IMR-90 (cell line): ENCODE data around the gene TMEM179. TPM values are rescaled to one million over a fixed set of nuclear protein-coding genes. Genes with fewer than 3 reads are reported as not detected.

Experiments
- ATAC-seq: fragments of 200-7000 bp; cut with Tn5 transposase; 2 replicates; pipeline ENCODE4 v1.9.1; 2020; ENCODE audit warnings: low read depth, mild to moderate bottlenecking, moderate library complexity
- BruUV-seq: library from RNA; stranded (reverse); fragments of 400-500 nt; replicated peaks from 2 replicates; lab custom pipeline; 2021; lab: Mats Ljungman, UMichigan
- CTCF ChIA-PET: fragments of 300-600 bp; formaldehyde crosslinking; extraction: SDS; loops from one replicate; lab custom pipeline; 2021; ENCODE audit warnings: antibody characterized with exemption; lab: Yijun Ruan, JAX
- POLR2A ChIA-PET: fragments of 300-600 bp; sonication (Branson Sonifier 250); formaldehyde crosslinking; loops from one replicate; lab custom pipeline; 2022; ENCODE audit warnings: antibody characterized with exemption; ENCODE audit not compliant: unreplicated experiment; lab: Charles Lee
- DNase-seq: peaks from one replicate; pipeline ENCODE4 v3.0.0; 2013
- H2AFZ ChIP-seq: replicated peaks from 2 replicates; pipeline ENCODE3; 2013; ENCODE audit warnings: low read length, mild to moderate bottlenecking; ENCODE audit not compliant: poor library complexity
- H2AK5ac ChIP-seq: 2 replicates; pipeline ENCODE4 v1.6.1; 2013; ENCODE audit warnings: low read depth, low read length, inconsistent platforms
- H2AK9ac ChIP-seq: replicated peaks from 2 replicates; pipeline ENCODE3; 2013; ENCODE audit warnings: mild to moderate bottlenecking, low read depth, low read length, moderate library complexity; ENCODE audit not compliant: poor library complexity
- H2BK120ac ChIP-seq: 2 replicates; pipeline ENCODE4 v1.6.1; 2013; ENCODE audit warnings: low read depth, low read length, inconsistent platforms
- H2BK15ac ChIP-seq: 3 replicates; pipeline ENCODE4 v1.6.1; 2013; ENCODE audit warnings: low read depth, low read length, inconsistent platforms
- H2BK20ac ChIP-seq: 2 replicates; pipeline ENCODE4 v1.6.1; 2013; ENCODE audit warnings: low read depth, mild to moderate bottlenecking, inconsistent platforms, low read length, moderate library complexity
- H2BK5ac ChIP-seq: 2 replicates; pipeline ENCODE4 v1.6.1; 2013; ENCODE audit warnings: mild to moderate bottlenecking, low read depth, low read length, inconsistent platforms; ENCODE audit not compliant: poor library complexity, severe bottlenecking
- H3K14ac ChIP-seq: replicated peaks from 2 replicates; pipeline ENCODE4 v1.6.1; 2013; ENCODE audit warnings: low read depth, low read length, inconsistent platforms
- H3K18ac ChIP-seq: 2 replicates; pipeline ENCODE4 v1.6.1; 2013; ENCODE audit warnings: low read depth, low read length, control low read depth
- H3K23ac ChIP-seq: 2 replicates; pipeline ENCODE4 v1.6.1; 2013; ENCODE audit warnings: low read depth, low read length, inconsistent platforms
- H3K27ac ChIP-seq: 2 replicates; pipeline ENCODE4 v1.5.1; 2013; ENCODE audit warnings: mild to moderate bottlenecking, control low read depth, low read length; ENCODE audit not compliant: insufficient read depth
- H3K27me3 ChIP-seq: 2 replicates; pipeline ENCODE4 v1.6.1; 2013; ENCODE audit warnings: low read length; ENCODE audit not compliant: control insufficient read depth, insufficient read depth
- H3K36me3 ChIP-seq: 2 replicates; pipeline ENCODE4 v1.6.1; 2013; ENCODE audit warnings: low read length, mixed read lengths; ENCODE audit not compliant: control insufficient read depth, insufficient read depth
- H3K4ac ChIP-seq: 2 replicates; pipeline ENCODE4 v1.6.1; 2013; ENCODE audit warnings: low read depth, low read length, inconsistent platforms
- H3K4me1 ChIP-seq: 2 replicates; pipeline ENCODE4 v1.6.1; 2013; ENCODE audit warnings: low read length, mixed read lengths; ENCODE audit not compliant: control insufficient read depth, insufficient read depth
- H3K4me2 ChIP-seq: 2 replicates; pipeline ENCODE4 v1.6.1; 2013; ENCODE audit warnings: low read depth, mild to moderate bottlenecking, control low read depth, low read length, moderate library complexity
- H3K4me3 ChIP-seq: 2 replicates; pipeline ENCODE4 v1.5.1; 2013; ENCODE audit warnings: low read depth, mild to moderate bottlenecking, control low read depth, low read length, moderate library complexity; ENCODE audit not compliant: insufficient read depth
- H3K56ac ChIP-seq: 2 replicates; pipeline ENCODE4 v1.6.1; 2013; ENCODE audit warnings: low read length, inconsistent platforms; ENCODE audit not compliant: insufficient read depth; ENCODE audit errors: extremely low read depth
- H3K79me1 ChIP-seq, 2 experiments: 2 replicates each; pipeline ENCODE4 v1.6.1; 2013; ENCODE audit warnings: low read length in 2 of 2, inconsistent platforms in 1 of 2, low read depth in 1 of 2
- H3K9ac ChIP-seq: 2 replicates; pipeline ENCODE4 v1.6.1; 2013; ENCODE audit warnings: low read depth, low read length, control low read depth
- H3K9me1 ChIP-seq: 2 replicates; pipeline ENCODE4 v1.6.1; 2013; ENCODE audit warnings: low read length, inconsistent platforms; ENCODE audit not compliant: insufficient read depth
- H3K9me3 ChIP-seq: 2 replicates; pipeline ENCODE4 v1.6.1; 2013; ENCODE audit warnings: low read length; ENCODE audit not compliant: control insufficient read depth, insufficient read depth
- H4K20me1 ChIP-seq: 2 replicates; pipeline ENCODE4 v1.6.1; 2013; ENCODE audit warnings: low read length, inconsistent platforms; ENCODE audit not compliant: insufficient read depth
- H4K5ac ChIP-seq: 2 replicates; pipeline ENCODE4 v1.6.1; 2013; ENCODE audit warnings: mild to moderate bottlenecking, low read depth, low read length, control low read depth
- H4K8ac ChIP-seq, 2 experiments: 2 replicates each; pipeline ENCODE4 v1.6.1; 2013; ENCODE audit warnings: low read depth in 2 of 2, low read length in 2 of 2, control low read depth in 1 of 2, inconsistent platforms in 1 of 2
- H4K91ac ChIP-seq: 2 replicates; pipeline ENCODE4 v1.6.1; 2013; ENCODE audit warnings: low read depth, low read length, inconsistent platforms; ENCODE audit not compliant: insufficient read depth
- CEBPB ChIP-seq: IDR thresholded peaks from 2 replicates; pipeline ENCODE4 v1.6.1; 2012; ENCODE audit warnings: low read depth, low read length, improper control_type of control experiment
- CHD1 ChIP-seq: IDR thresholded peaks from 2 replicates; pipeline ENCODE4 v1.6.1; 2012; ENCODE audit warnings: low read depth, low read length, improper control_type of control experiment
- MXI1 ChIP-seq: IDR thresholded peaks from 2 replicates; pipeline ENCODE4 v1.6.1; 2012; ENCODE audit warnings: low read depth, mild to moderate bottlenecking, low read length, moderate library complexity, borderline replicate concordance
- RAD21 ChIP-seq: IDR thresholded peaks from 2 replicates; pipeline ENCODE4 v1.6.1; 2012; ENCODE audit warnings: low read length, improper control_type of control experiment
- RFX5 ChIP-seq: IDR thresholded peaks from 2 replicates; pipeline ENCODE4 v1.8.0; 2012; ENCODE audit warnings: low read depth, mild to moderate bottlenecking, low read length, moderate library complexity
- SMC3 ChIP-seq: fragments of 150-350 bp; IDR thresholded peaks from 2 replicates; pipeline ENCODE4 v1.6.1; 2016; ENCODE audit warnings: low read depth, mild to moderate bottlenecking, antibody characterized with exemption, low read length, moderate library complexity
- WGBS, 2 experiments: methylation state at CpG; one replicate each; pipeline versions ENCODE4 v1.1.5 to v1.1.7; 2013; ENCODE audit warnings: missing lambda C conversion rate in 2 of 2; ENCODE audit not compliant: insufficient read length in 1 of 2; ENCODE audit errors: extremely low coverage in 2 of 2; 5-methylcytosine and 5-hydroxymethylcytosine counted together
- dilution Hi-C: fragments of 300-500 bp; cut with HindIII; formaldehyde crosslinking; loops from one replicate; pipeline ENCODE4 v1.14.3; 2018; ENCODE audit warnings: low sequenced_read_pairs; ENCODE audit not compliant: unreplicated experiment
- in situ Hi-C: fragments of 300-500 bp; cut with MboI; formaldehyde crosslinking; loops from 3 replicates; pipeline ENCODE4 v1.14.3; 2019; ENCODE audit warnings: low sequenced_read_pairs, inconsistent platforms, mixed read lengths
- intact Hi-C: fragments of 100-400 bp; cut with micrococcal nuclease; formaldehyde crosslinking; loops from 2 replicates; pipeline ENCODE4 v1.10.0; 2022
- polyA plus RNA-seq, 3 experiments: library from polyadenylated mRNA; depleted of rRNA; stranded (reverse); fragments of >200 nt; gene quantifications; 2 replicates each; pipeline ENCODE4 v1.2.3, GENCODE V29; 2012; ENCODE audit warnings: low replicate concordance in 1 of 3
- total RNA-seq: library from RNA; depleted of rRNA; stranded (reverse); fragments of >200 nt; gene quantifications from 2 replicates; pipeline ENCODE4 v1.2.3, GENCODE V29; 2012
- TF ChIP-seq, protein P1 (sequence below): conservative IDR thresholded peaks from 2 replicates; pipeline ENCODE4 v1.5.1; 2012; ENCODE audit warnings: mild to moderate bottlenecking, low read depth, low read length, improper control_type of control experiment

The TMEM179 gene
- total and polyA plus RNA-seq, 2 of the 4 experiments (the other 2 are of a cell fraction), result not detected

DNA sequence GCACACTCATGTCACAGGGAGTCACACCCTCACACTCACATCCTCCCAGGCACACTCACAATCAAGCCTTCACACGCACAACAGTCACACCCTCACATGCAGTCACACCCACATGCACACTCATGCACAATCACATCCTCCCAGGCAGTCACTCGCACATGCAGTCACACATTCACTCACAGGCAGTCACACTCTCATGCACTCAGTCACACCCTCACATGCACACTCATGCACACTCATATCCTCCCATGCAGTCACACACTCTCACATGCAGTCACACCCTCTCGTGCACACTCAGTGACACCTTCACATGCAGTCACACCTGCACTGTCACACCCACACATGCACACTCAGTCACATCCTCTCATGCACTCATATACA, 12.3 kb downstream of the TMEM179 start:
- H3K27me3 ChIP-seq, result peaks cover 3% of the 10 kb centered on the region; the same call in 1 of the 2 replicates
- no peak overlapping the region for H4K91ac ChIP-seq
- no peaks in the 10 kb centered on the region for H3K9me3 ChIP-seq
- dilution Hi-C loops, result no loop called here
- no peak overlapping the region for H3K4ac ChIP-seq
- no peaks in the 10 kb centered on the region for H3K36me3 ChIP-seq
- H3K79me1 ChIP-seq, result no peaks in the 10 kb centered on the region
- H2AK5ac ChIP-seq, result no peak overlapping the region
- H2BK15ac ChIP-seq, result no peak overlapping the region
- H3K4me1 ChIP-seq, result no peaks in the 10 kb centered on the region
- no peak overlapping the region for H3K9ac ChIP-seq
- DNase-seq, result no peak
- intact Hi-C loops, result no loop called here
- no peaks in the 10 kb centered on the region for H4K20me1 ChIP-seq
- no peak overlapping the region for H3K56ac ChIP-seq
- no peak overlapping the region for H2BK120ac ChIP-seq
- no peak overlapping the region for H3K27ac ChIP-seq
- ChIA-PET CTCF (no interaction called here), POLR2A (no interaction called here)
- H3K4me2 ChIP-seq, result no peak overlapping the region
- TF ChIP-seq SMC3, result no peak
- TF ChIP-seq, protein P1, sequence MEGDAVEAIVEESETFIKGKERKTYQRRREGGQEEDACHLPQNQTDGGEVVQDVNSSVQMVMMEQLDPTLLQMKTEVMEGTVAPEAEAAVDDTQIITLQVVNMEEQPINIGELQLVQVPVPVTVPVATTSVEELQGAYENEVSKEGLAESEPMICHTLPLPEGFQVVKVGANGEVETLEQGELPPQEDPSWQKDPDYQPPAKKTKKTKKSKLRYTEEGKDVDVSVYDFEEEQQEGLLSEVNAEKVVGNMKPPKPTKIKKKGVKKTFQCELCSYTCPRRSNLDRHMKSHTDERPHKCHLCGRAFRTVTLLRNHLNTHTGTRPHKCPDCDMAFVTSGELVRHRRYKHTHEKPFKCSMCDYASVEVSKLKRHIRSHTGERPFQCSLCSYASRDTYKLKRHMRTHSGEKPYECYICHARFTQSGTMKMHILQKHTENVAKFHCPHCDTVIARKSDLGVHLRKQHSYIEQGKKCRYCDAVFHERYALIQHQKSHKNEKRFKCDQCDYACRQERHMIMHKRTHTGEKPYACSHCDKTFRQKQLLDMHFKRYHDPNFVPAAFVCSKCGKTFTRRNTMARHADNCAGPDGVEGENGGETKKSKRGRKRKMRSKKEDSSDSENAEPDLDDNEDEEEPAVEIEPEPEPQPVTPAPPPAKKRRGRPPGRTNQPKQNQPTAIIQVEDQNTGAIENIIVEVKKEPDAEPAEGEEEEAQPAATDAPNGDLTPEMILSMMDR, result no peak
- TF ChIP-seq MXI1, result no peak
- TF ChIP-seq CHD1, result no peak
- TF ChIP-seq RFX5, result no peak
- TF ChIP-seq RAD21, result no peak
- no peak for TF ChIP-seq CEBPB
- no peak overlapping the region for H3K4me3 ChIP-seq
- in situ Hi-C loops, result no loop called here
- H2BK20ac ChIP-seq, result no peak overlapping the region
- no peak overlapping the region for H3K18ac ChIP-seq
- H2BK5ac ChIP-seq, result no peak overlapping the region
- H4K5ac ChIP-seq, result no peak overlapping the region
- H2AK9ac ChIP-seq, result no peak overlapping the region
- H3K14ac ChIP-seq, result no peak overlapping the region
- BruUV-seq, result no TSS peak
- no peak overlapping the region for H2AFZ ChIP-seq
- 40% methylated on average over 3 of the region's 3 CpGs; no CpG with 5 or more reads in 1 of the 2 experiments for WGBS, 2 experiments
- H3K23ac ChIP-seq, result no peak overlapping the region
- ATAC-seq, result no peak
- H4K8ac ChIP-seq, result no peak overlapping the region
- H3K9me1 ChIP-seq, result 0 out of 2 replicates have a peak, but pooled peaks cover 4% of the 10 kb centered on the region
